Activated naive CD8-positive, alpha-beta T cell treated with anti-CD3 and anti-CD28 coated beads, Interleukin-2, amount 10 ng/mL, durations not matched to agents 7 days and 5 days (primary cell): ENCODE results near the gene ANKRD44. TPM values are rescaled to one million over a fixed set of nuclear protein-coding genes. Genes with fewer than 3 reads are reported as not detected.

Experiments
- ATAC-seq: fragments of 150-1000 bp; cut with Tn5 transposase; one replicate; pipeline ENCODE4 v1.10.0; 2021; ENCODE audit warnings: low read depth, moderate library complexity
- POLR2A ChIA-PET: fragments of 350-600 bp; sonication (Branson Sonifier 250); formaldehyde crosslinking; loops from one replicate; lab custom pipeline; 2021; ENCODE audit warnings: antibody characterized with exemption; lab: Charles Lee
- DNase-seq: peaks from one replicate; pipeline ENCODE4 v3.0.0; 2021
- H3K27ac Mint-ChIP-seq: one replicate; pipeline ENCODE4 v1.8.0; 2022; ENCODE audit warnings: mild to moderate bottlenecking, mixed read lengths
- H3K27me3 Mint-ChIP-seq: one replicate; pipeline ENCODE4 v1.8.0; 2022; ENCODE audit warnings: mild to moderate bottlenecking, moderate library complexity, mixed read lengths
- H3K36me3 Mint-ChIP-seq: one replicate; pipeline ENCODE4 v1.8.0; 2021; ENCODE audit warnings: mild to moderate bottlenecking, mixed read lengths
- H3K4me1 Mint-ChIP-seq: one replicate; pipeline ENCODE4 v1.8.0; 2021; ENCODE audit warnings: mixed read lengths
- H3K4me3 Mint-ChIP-seq: one replicate; pipeline ENCODE4 v1.8.0; 2022; ENCODE audit warnings: mild to moderate bottlenecking, moderate library complexity, mixed read lengths
- H3K9me3 Mint-ChIP-seq: one replicate; pipeline ENCODE4 v1.8.0; 2021; ENCODE audit warnings: mixed read lengths
- total RNA-seq, 2 experiments: library from RNA; stranded (reverse); gene quantifications; one replicate each; pipeline ENCODE4 v1.2.3, GENCODE V29; 2021

Gene ANKRD44
- total RNA-seq, 2 experiments from 2014 or later, result 240 to 243 TPM

DNA sequence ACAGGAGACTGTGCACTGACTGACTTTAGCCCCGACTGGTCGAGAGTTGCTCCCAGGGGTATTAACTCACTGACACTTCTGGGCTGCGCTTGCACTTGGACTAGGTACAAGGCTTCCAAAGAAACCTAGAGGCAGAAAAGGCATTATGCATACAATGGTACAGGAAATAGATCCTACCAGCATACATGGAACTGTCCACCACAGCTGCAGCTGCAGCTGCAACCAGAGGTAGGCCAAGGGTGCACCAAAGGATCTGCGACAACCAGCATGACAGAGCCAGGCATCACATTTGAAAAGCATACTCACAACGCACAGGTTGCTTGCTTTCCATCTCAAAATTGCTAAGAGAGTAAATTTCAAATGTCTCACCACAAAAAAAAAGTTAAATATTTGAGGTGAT, 361.5 kb downstream of the ANKRD44 start:
- peaks cover 5% of the 10 kb centered on the region for H3K9me3 Mint-ChIP-seq
- peaks cover 6% of the 10 kb centered on the region for H3K36me3 Mint-ChIP-seq
- no peak overlapping the region for H3K4me3 Mint-ChIP-seq
- DNase-seq, result no peak
- H3K27ac Mint-ChIP-seq, result no peak overlapping the region
- ATAC-seq, result no peak
- POLR2A ChIA-PET, result no interaction called here
- peaks cover 6% of the 10 kb centered on the region for H3K4me1 Mint-ChIP-seq
- peaks cover 12% of the 10 kb centered on the region for H3K27me3 Mint-ChIP-seq

DNA sequence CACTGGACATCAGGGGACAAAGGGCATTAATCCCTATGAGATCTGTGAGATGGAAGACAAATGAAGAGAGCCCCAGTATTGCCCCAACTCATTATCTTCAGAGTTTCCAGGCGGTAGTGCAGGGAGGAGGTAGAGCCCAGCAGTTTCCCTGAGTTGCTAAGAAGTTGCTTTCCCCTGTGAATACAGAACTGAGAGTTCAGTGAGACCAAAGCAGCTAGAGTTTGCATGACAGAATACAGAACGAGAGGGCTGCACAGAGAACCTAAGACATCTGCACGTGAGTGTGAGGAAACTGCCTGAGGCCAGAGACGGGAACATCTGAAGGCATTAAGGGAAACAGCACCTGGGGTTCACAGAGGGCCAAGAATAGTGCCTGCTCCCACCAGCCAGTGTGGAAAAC, 366.0 kb downstream of the ANKRD44 start:
- peaks cover 7% of the 10 kb centered on the region for H3K4me1 Mint-ChIP-seq
- POLR2A ChIA-PET, result no interaction called here
- ATAC-seq (no peak), DNase-seq (no peak)
- H3K27me3 Mint-ChIP-seq, result peaks cover 10% of the 10 kb centered on the region
- H3K4me3 Mint-ChIP-seq, result no peak overlapping the region
- H3K27ac Mint-ChIP-seq, result no peak overlapping the region
- H3K36me3 Mint-ChIP-seq, result peaks cover 6% of the 10 kb centered on the region
- H3K9me3 Mint-ChIP-seq, result peaks cover 5% of the 10 kb centered on the region

- H3K4me3 Mint-ChIP-seq, result no peak overlapping the region
- peaks cover 2% of the 10 kb centered on the region for H3K36me3 Mint-ChIP-seq
- no peaks in the 10 kb centered on the region for H3K9me3 Mint-ChIP-seq
- peaks cover 5% of the 10 kb centered on the region for H3K4me1 Mint-ChIP-seq
- ATAC-seq (no peak), DNase-seq (no peak)
- POLR2A ChIA-PET, result no interaction called here
- no peak overlapping the region for H3K27ac Mint-ChIP-seq
- peaks cover 2% of the 10 kb centered on the region for H3K27me3 Mint-ChIP-seq
These were observed 369.0 kb downstream of the ANKRD44 start for GRCh38 chr2:196941398-196942078.

- peaks cover 7% of the 10 kb centered on the region for H3K4me1 Mint-ChIP-seq
- H3K27ac Mint-ChIP-seq, result no peak overlapping the region
- ATAC-seq (no peak), DNase-seq (no peak)
- no peak overlapping the region for H3K4me3 Mint-ChIP-seq
- no peaks in the 10 kb centered on the region for H3K27me3 Mint-ChIP-seq
- no peaks in the 10 kb centered on the region for H3K9me3 Mint-ChIP-seq
- POLR2A ChIA-PET, result no interaction called here
- H3K36me3 Mint-ChIP-seq, result peaks cover 2% of the 10 kb centered on the region
These were observed 371.2 kb downstream of the ANKRD44 start for GRCh38 chr2:196939371-196939770.

Other genes starting within 250 kb of the ANKRD44 start
- gene SF3B1, start 124.2 kb upstream of the ANKRD44 start, total RNA-seq, result 100 to 1,000 TPM; 388 to 392 TPM
- gene COQ10B, start 142.8 kb upstream of the ANKRD44 start, total RNA-seq, result 10 to 100 TPM; 24.8 to 25.2 TPM
- 100 to 1,000 TPM; 190 to 195 TPM for gene HSPD1, start 189.1 kb upstream of the ANKRD44 start, total RNA-seq
- gene HSPE1, start 189.6 kb upstream of the ANKRD44 start, total RNA-seq, result 10 to 100 TPM; 92.1 to 94.3 TPM
- gene MOB4, start 205.3 kb upstream of the ANKRD44 start, total RNA-seq, result 10 to 100 TPM; 17.2 to 18.1 TPM